Panc1 (cell line): Measurements from ENCODE around the gene ACTL10.

Experiments used
- CTCF ChIP-seq: fragments of 450-650 bp; IDR thresholded peaks from 2 replicates; pipeline ENCODE4 v1.5.1; 2017; ENCODE audit warnings: mild to moderate bottlenecking
- SIN3A ChIP-seq: IDR thresholded peaks from 2 replicates; pipeline ENCODE4 v1.6.1; 2012; ENCODE audit warnings: low read depth, mild to moderate bottlenecking, low read length, moderate library complexity, borderline replicate concordance; ENCODE audit not compliant: insufficient read depth
- TF ChIP-seq, protein P1 (sequence below), 2 experiments: IDR thresholded peaks; 2 replicates each; pipeline ENCODE4 v1.6.1; 2011 to 2012; ENCODE audit warnings: low read depth in 2 of 2, control low read depth in 1 of 2, low read length in 1 of 2, mild to moderate bottlenecking in 1 of 2, moderate library complexity in 1 of 2; ENCODE audit not compliant: insufficient read depth in 1 of 2

GRCh38 chr20:33621717-33622400 is 44.9 kb upstream of the ACTL10 start:
- no peak for TF ChIP-seq CTCF
- TF ChIP-seq SIN3A, result no peak
- TF ChIP-seq, protein P1, sequence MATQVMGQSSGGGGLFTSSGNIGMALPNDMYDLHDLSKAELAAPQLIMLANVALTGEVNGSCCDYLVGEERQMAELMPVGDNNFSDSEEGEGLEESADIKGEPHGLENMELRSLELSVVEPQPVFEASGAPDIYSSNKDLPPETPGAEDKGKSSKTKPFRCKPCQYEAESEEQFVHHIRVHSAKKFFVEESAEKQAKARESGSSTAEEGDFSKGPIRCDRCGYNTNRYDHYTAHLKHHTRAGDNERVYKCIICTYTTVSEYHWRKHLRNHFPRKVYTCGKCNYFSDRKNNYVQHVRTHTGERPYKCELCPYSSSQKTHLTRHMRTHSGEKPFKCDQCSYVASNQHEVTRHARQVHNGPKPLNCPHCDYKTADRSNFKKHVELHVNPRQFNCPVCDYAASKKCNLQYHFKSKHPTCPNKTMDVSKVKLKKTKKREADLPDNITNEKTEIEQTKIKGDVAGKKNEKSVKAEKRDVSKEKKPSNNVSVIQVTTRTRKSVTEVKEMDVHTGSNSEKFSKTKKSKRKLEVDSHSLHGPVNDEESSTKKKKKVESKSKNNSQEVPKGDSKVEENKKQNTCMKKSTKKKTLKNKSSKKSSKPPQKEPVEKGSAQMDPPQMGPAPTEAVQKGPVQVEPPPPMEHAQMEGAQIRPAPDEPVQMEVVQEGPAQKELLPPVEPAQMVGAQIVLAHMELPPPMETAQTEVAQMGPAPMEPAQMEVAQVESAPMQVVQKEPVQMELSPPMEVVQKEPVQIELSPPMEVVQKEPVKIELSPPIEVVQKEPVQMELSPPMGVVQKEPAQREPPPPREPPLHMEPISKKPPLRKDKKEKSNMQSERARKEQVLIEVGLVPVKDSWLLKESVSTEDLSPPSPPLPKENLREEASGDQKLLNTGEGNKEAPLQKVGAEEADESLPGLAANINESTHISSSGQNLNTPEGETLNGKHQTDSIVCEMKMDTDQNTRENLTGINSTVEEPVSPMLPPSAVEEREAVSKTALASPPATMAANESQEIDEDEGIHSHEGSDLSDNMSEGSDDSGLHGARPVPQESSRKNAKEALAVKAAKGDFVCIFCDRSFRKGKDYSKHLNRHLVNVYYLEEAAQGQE (IDR thresholded peaks at IDR 0.05; ENCODE audit: insufficient read depth in 1 of 2, low read depth in 2 of 2, low read length in 1 of 2), result no peak
